ENCODE measurements around the gene CDR2. TPM values are rescaled to one million over a fixed set of nuclear protein-coding genes. Genes with fewer than 3 reads are reported as not detected.

CDR2 gene
- total and polyA plus RNA-seq, 2 of the 13 experiments (the other 11 are each of a cell fraction or from before 2014, with no cell fraction given) = 59.0 to 78.9 TPM

GRCh38 chr16:22297114-22297870 is 77.1 kb downstream of the CDR2 start, which contains the start of gene POLR3E (continued):
- TF ChIP-seq ZNF318 (CRISPR knock-in tag; IDR thresholded peaks at IDR 0.05) (no peak; the same call in 1 of the 2 replicates), ZNF460 (CRISPR knock-in tag; IDR thresholded peaks at IDR 0.05; ENCODE audit: borderline replicate concordance) (peak; percentile 68; the same call in 1 of the 2 replicates), NCOA2 (CRISPR knock-in tag; IDR thresholded peaks at IDR 0.05) (peak; percentile 85), CTCF (CRISPR knock-in tag; IDR thresholded peaks at IDR 0.05) (peak; percentile 99), RFXANK (CRISPR knock-in tag; IDR thresholded peaks at IDR 0.05) (peak; percentile 96), ZNF18 (CRISPR knock-in tag; IDR thresholded peaks at IDR 0.05; ENCODE audit: insufficient replicate concordance) (peak; percentile 92), ZNF274 (CRISPR knock-in tag; IDR thresholded peaks at IDR 0.05) (peak; percentile 99), SRSF4 (IDR thresholded peaks at IDR 0.05; ENCODE audit: low read depth, low read length, poor library complexity, severe bottlenecking) (no peak), CREM (IDR thresholded peaks at IDR 0.05) (peak; percentile 69), CREM (CRISPR knock-in tag; IDR thresholded peaks at IDR 0.05) (peak; percentile 40), XRCC5 (optimal IDR thresholded peaks at IDR 0.05; ENCODE audit: low read length) (peak; percentile 99), ZNF770 (CRISPR knock-in tag; IDR thresholded peaks at IDR 0.05) (peak; percentile 88), SMAD3 (CRISPR knock-in tag; IDR thresholded peaks at IDR 0.05) (peak; percentile 98)

Data from HepG2 (cell line).